Measurements from ENCODE around the gene PRG3.
A peak's percentile ranks its signal among the peaks of the same experiment; 100 is the strongest.

PRG3 gene

DNA sequence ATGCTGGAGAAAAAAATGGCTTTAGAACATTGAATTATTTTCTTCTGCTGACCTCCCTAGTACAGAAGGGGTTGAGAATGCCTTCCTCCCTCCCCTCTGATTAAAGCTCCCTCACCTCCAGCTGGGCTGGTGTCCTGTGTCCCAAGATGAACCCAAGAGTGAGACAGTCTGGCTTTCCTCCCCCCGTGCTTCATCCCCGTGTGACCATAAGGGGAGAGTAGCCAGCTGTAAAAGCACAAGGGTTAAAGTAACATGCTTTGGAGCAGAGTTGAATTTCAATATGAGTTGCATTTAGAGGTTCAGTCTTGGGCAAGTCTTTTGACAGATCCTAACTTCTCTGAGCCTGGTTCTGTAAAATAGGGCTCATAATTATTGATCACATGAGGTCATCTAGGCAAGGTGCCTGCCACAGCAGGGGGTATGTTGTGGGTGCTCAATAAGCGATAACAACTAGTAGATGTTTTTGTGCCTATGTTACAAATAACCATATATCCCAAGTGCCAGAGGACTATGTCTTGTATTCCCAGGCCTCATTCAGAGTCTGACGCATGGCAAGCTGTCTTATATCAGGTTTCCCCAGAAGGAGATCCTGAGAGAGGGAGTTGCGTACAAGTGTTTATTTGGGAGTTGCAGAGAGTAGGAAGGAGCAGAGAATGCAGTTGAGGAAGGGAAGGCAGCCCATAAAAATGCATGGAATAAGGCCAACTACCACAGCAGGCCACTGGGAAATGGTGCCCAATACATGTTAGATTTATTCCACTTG, 5.4 kb upstream of the PRG3 start:
- no peak overlapping the region for H3K4me3 Mint-ChIP-seq
- H3K27ac Mint-ChIP-seq: no peak overlapping the region
- peaks cover 23% of the 10 kb centered on the region for H3K27me3 Mint-ChIP-seq
- ATAC-seq: no peak
- no peaks in the 10 kb centered on the region for H3K4me1 Mint-ChIP-seq
- H3K36me3 Mint-ChIP-seq: no peaks in the 10 kb centered on the region
- H3K9me3 Mint-ChIP-seq: no peaks in the 10 kb centered on the region

DNA sequence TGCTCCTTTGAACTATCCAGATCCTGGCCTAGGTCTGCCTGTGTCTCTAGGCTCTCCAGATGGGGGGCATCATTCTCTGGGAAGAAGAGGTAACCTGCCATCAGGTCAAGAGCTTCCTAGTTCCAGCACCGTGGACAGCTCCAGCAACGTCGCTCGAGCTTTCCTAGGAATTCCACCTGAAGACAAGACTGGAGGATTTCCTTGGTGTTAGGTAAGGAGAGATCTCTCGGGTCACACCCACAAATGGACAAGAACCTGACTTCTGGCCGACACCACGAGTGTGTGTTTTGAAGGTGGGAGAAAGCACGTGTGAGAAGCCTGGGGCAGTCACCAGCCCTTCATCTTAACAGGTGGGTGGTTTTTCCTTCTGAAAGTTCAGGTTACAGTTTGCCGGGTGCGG, 1.2 kb downstream of the PRG3 start:
- Mint-ChIP-seq H3K4me1 (no peaks in the 10 kb centered on the region), H3K27me3 (peaks cover 37% of the 10 kb centered on the region), H3K4me3 (no peak overlapping the region), H3K27ac (no peak overlapping the region), H3K36me3 (no peaks in the 10 kb centered on the region), H3K9me3 (no peaks in the 10 kb centered on the region)
- no peak for ATAC-seq

DNA sequence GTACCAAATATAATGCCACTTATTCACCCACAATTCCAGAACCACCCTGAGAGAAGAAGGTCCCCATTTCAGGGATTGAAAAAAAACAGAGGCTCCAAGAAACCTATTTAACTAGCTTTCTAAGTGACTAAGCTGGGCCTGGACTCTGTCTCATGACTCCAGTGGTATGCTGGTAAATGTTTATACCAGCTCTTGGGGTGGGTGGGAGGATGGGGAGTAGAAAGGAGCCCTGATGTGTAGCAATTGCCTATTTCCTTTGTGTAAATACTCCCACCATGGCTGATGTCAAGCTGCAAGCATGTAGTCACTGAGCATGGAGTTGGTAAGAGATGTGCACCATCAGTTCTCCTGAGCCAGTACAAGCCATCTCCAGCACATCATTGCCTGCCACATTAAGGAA, 2.8 kb downstream of the PRG3 start:
- Mint-ChIP-seq H3K4me1 (no peaks in the 10 kb centered on the region), H3K4me3 (no peak overlapping the region), H3K36me3 (no peaks in the 10 kb centered on the region), H3K27ac (no peak overlapping the region), H3K27me3 (peaks cover 37% of the 10 kb centered on the region), H3K9me3 (no peaks in the 10 kb centered on the region)
- no peak for ATAC-seq

DNA sequence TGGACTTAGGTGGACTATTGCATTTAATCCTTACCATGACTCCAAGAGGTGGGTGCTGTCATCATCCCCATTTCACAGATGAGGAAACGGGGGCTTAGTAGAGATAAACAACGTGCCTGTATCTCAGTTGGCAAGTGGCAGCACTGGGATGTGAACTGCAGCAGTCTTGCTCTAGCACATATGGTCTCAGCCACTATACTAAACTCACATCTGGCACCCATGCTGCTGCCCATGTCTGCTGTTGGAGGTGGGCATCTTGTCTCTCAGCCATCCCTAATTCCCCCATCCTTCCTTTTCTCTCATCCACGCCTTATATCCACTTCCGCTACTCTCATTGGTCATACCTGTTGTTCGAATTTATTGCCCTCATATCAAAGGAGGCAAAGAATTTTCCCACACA, 3.8 kb downstream of the PRG3 start:
- Mint-ChIP-seq H3K27ac (no peak overlapping the region), H3K9me3 (no peaks in the 10 kb centered on the region), H3K36me3 (no peaks in the 10 kb centered on the region), H3K27me3 (peaks cover 29% of the 10 kb centered on the region), H3K4me3 (no peak overlapping the region), H3K4me1 (no peaks in the 10 kb centered on the region)
- ATAC-seq: no peak

DNA sequence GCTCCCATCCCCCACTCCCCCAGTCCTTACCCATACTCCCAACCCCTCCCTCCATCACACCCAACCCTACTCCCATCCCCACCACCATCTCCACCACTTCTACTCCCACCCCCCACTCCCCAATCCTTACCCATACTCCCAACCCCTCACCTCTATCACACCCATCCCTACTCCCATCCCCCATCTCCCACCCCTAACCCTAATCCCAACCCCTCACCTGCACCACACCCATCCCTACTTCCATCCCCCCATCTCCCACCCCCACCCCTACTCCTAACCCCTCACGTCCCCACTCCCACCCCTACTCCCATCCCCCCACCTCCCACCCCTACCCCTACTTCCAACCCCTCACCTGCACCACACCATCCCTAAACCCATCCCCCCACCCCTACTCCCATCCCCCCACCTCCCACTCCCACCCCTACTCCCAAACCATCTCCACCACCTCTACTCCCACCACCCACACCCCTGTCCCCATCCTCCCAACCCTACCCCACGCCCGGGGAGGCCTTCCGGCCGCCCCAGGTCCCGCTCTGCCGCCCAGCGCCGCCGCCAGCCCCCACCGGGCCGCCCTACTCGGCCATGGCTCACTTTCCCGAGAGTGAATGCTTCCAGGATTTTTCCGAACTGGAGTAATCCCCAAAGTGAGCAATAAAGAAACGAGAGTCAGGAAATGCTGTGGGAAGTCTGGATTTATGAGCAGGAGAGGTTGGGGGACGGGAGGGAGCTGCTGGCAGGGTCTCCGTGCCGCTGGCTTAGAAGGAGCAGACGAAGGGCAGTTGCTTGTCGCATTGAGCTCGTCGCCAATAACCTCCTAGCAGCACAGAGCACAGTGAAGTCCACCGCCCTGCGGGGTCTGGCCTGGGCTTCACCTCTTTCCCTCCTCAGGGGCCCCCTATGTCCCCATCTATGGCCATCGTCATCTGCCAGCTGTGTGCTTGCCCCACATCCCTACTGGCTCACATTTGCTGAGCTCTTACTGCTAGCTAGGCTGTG, 4.6 kb downstream of the PRG3 start:
- Mint-ChIP-seq H3K4me1 (no peaks in the 10 kb centered on the region), H3K27me3 (peaks cover 24% of the 10 kb centered on the region), H3K4me3 (no peak overlapping the region), H3K36me3 (no peaks in the 10 kb centered on the region), H3K27ac (no peak overlapping the region), H3K9me3 (no peaks in the 10 kb centered on the region)
- ATAC-seq: peak; percentile 52

DNA sequence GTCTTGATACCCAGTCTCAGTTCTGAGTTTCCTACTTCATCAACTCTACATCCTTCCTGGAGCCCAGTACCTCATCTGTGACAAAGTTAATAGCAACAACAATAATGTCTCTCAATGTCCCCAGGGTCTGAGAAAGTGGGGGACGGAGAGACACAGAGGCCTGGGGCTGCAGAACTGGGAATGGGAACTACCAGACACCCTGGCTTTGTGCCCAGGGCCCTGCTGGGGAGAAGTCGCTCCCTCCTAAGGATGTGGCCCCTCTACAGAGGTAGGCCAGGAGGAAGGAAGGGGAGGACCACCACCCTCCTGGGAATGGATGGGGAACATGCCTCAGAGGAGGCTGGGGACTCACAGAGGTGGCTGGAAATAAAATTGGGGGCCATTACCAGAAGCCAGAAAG, 5.5 kb downstream of the PRG3 start:
- Mint-ChIP-seq H3K36me3 (no peaks in the 10 kb centered on the region), H3K27ac (no peak overlapping the region), H3K4me3 (no peak overlapping the region), H3K9me3 (no peaks in the 10 kb centered on the region), H3K4me1 (no peaks in the 10 kb centered on the region), H3K27me3 (peaks cover 30% of the 10 kb centered on the region)
- no peak for ATAC-seq

DNA sequence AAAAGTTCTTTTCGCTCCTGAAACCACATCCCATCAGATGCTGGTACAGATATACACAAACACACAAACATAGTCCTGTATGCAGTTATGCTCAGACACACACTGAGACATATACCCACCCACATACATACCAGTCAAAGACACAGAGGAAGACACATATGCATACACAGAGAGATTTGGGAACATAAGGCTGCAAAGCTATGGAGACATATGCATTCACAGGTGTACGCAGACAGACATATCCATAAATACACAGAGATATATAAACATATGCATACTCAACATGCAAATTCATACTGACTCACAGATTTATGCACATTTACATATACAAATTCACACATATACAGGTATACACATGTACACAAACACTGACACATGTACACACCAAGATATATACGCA, 6.0 kb downstream of the PRG3 start:
- no peak for ATAC-seq
- H3K27me3 Mint-ChIP-seq: peaks cover 30% of the 10 kb centered on the region
- H3K4me3 Mint-ChIP-seq: no peak overlapping the region
- no peaks in the 10 kb centered on the region for H3K4me1 Mint-ChIP-seq
- no peaks in the 10 kb centered on the region for H3K9me3 Mint-ChIP-seq
- no peak overlapping the region for H3K27ac Mint-ChIP-seq
- no peaks in the 10 kb centered on the region for H3K36me3 Mint-ChIP-seq

DNA sequence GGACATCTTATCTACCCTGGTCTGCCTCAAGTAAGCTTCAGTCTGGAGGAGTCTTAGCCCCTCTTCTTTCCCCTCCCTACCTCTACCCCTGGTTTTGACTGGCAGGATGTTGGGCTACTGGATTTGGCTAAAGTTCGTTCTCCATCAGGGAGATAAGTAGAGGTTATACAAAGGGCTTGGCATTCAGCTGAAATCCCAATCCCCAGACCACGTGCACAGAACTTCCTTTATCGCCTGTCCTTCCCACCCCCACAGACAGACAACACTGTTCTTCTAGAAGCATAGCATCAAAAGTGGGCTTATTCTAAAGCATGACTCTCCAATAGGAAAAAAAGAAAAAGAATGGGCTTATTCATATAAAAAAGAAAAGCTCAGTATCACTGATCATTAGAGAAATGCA, 7.8 kb downstream of the PRG3 start:
- Mint-ChIP-seq H3K4me1 (no peaks in the 10 kb centered on the region), H3K9me3 (no peaks in the 10 kb centered on the region), H3K36me3 (no peaks in the 10 kb centered on the region), H3K27me3 (peaks cover 39% of the 10 kb centered on the region), H3K4me3 (no peak overlapping the region), H3K27ac (no peak overlapping the region)
- ATAC-seq: no peak

DNA sequence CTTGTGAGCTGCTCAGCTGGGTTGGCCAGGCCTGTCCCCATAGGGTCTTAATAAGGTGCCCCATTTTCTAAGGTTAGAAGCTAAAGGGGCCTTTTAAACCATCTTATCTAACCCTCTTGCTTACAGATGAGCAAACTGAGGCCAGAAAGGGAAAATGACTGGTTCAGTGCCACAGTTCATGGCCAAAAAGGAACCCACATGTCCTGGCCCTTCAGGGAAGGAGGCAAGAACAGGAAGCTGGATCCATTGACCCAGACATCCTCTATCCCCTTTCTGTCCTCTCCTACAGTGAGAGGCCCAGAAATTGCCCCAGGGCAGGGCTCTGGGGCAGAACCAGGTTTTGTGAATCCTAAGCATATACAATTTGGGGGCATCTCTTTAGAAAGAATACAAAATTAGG, 10.0 kb downstream of the PRG3 start:
- ATAC-seq: no peak
- H3K36me3 Mint-ChIP-seq: no peaks in the 10 kb centered on the region
- H3K4me3 Mint-ChIP-seq: no peak overlapping the region
- no peaks in the 10 kb centered on the region for H3K9me3 Mint-ChIP-seq
- peaks cover 41% of the 10 kb centered on the region for H3K27me3 Mint-ChIP-seq
- H3K4me1 Mint-ChIP-seq: no peaks in the 10 kb centered on the region
- H3K27ac Mint-ChIP-seq: no peak overlapping the region

DNA sequence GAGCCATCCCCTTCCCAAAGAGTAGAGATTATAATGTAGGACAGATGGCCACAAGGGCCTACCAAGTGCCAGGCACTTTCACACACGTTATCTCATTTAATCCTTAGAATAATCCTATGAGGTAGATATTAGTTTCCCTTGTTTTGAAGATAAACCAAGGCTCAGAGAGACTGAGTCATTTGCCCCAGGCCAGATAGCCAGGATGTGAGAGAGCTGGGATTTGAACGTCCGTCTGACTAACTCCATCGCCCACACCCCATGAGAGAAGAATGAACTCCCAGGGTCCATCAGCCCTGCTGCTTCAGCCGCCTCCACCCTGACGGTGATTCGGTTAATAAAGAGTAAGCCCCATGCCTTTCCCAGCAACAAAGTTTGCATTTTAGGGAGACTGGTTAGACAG, 10.7 kb downstream of the PRG3 start:
- Mint-ChIP-seq H3K4me1 (no peaks in the 10 kb centered on the region), H3K9me3 (no peaks in the 10 kb centered on the region), H3K27ac (no peak overlapping the region), H3K27me3 (peaks cover 46% of the 10 kb centered on the region), H3K4me3 (no peak overlapping the region), H3K36me3 (no peaks in the 10 kb centered on the region)
- ATAC-seq: no peak

DNA sequence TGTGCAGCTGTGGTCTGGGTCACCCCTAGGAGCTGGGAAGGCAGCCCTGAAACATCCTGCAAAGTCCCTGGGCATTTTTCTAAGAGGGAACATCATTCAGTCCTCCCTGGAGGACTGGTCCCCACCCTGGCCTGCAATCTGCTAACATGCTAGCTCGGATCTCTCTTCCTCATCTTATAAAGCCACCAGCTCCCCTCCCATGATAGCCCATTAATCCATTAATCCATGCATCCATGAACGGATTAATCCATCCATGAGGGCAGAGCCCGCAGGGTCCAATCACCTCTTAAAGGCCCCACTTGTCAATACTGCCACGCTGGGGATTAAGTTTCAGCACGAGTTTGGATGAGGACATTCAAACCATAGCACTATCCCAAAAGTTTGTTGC, 12.1 kb downstream of the PRG3 start:
- Mint-ChIP-seq H3K9me3 (no peaks in the 10 kb centered on the region), H3K36me3 (no peaks in the 10 kb centered on the region), H3K27me3 (peaks cover 60% of the 10 kb centered on the region), H3K4me3 (no peak overlapping the region), H3K4me1 (no peaks in the 10 kb centered on the region), H3K27ac (no peak overlapping the region)
- no peak for ATAC-seq

DNA sequence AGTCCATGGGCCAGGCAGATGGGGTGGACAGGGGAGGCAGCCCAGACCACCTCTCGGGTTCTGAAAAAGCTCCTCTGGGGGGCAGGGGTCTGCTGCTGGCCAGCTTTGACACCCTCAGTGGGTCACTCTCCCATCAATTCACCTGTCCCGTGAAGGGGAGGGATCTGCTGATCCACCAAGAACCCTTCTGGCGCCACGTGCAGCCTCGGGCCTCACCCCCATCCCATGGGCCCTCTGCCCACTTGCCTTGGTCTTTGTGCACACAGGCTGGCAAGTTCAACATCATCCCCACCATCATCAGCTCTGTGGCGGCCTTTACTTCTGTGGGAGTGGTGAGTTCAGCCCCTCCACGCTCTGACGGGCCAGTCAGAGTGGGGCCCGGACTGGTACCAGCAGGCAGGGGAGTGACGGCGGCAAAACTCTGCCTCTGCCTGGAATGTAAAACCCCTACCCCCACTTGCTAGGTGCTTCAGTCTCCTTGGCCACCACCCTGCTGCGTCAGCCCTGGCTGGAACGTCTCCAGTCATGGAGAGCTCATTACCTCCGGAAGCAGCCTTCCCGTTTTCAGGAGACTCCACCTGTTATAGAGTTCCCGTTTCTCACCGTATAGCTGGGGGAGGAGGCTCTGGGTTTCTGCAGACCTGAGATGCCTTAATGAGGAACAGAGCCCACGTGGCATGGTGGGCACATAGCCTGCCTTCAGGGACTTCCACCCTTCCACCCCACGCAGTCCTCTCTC, 12.7 kb downstream of the PRG3 start:
- Mint-ChIP-seq H3K9me3 (no peaks in the 10 kb centered on the region), H3K27ac (no peak overlapping the region), H3K36me3 (no peaks in the 10 kb centered on the region), H3K27me3 (peaks cover 66% of the 10 kb centered on the region), H3K4me1 (no peaks in the 10 kb centered on the region), H3K4me3 (no peak overlapping the region)
- no peak for ATAC-seq

DNA sequence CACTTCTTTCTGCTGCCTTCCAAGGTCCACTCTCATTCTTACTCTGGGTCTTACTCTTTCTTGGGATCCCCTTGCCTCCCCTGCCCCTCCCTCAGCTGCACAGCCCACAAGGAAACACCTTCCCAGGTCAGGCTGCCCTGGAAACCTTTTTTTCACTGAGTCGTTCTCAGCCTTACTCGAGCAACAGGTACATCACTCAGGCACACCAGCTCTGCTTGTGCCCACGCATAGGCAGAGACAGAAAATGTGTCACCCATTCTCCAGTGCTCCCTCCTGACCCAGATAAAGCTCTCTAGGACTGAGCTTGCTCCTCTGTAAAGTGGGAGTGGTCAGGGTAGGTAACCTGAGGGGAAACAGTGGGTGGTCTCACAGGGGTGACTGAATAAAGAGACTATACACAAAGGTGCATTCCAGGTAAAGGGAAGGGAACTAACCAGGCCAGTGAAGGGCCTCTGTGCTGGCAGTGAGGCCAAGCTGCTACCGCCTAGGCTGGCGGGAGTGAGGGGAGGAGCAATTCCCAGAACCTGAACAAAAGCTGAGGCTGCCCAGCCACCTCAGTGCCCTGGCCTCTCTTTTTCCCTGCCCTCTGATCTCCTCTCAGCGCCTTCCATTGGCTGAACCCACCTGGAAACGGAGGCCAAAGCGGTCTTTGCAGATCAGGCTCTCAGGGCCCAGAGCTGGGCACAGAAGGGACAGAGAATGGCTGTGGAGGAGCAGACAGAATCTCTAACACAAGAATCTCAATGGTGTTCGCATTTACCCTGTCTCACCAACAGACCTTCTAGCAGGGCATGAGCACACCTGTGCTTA, 15.9 kb downstream of the PRG3 start:
- ATAC-seq: no peak
- no peak overlapping the region for H3K27ac Mint-ChIP-seq
- no peaks in the 10 kb centered on the region for H3K36me3 Mint-ChIP-seq
- peaks cover 75% of the 10 kb centered on the region for H3K27me3 Mint-ChIP-seq
- H3K9me3 Mint-ChIP-seq: peaks cover 3% of the 10 kb centered on the region
- no peak overlapping the region for H3K4me3 Mint-ChIP-seq
- H3K4me1 Mint-ChIP-seq: no peaks in the 10 kb centered on the region

DNA sequence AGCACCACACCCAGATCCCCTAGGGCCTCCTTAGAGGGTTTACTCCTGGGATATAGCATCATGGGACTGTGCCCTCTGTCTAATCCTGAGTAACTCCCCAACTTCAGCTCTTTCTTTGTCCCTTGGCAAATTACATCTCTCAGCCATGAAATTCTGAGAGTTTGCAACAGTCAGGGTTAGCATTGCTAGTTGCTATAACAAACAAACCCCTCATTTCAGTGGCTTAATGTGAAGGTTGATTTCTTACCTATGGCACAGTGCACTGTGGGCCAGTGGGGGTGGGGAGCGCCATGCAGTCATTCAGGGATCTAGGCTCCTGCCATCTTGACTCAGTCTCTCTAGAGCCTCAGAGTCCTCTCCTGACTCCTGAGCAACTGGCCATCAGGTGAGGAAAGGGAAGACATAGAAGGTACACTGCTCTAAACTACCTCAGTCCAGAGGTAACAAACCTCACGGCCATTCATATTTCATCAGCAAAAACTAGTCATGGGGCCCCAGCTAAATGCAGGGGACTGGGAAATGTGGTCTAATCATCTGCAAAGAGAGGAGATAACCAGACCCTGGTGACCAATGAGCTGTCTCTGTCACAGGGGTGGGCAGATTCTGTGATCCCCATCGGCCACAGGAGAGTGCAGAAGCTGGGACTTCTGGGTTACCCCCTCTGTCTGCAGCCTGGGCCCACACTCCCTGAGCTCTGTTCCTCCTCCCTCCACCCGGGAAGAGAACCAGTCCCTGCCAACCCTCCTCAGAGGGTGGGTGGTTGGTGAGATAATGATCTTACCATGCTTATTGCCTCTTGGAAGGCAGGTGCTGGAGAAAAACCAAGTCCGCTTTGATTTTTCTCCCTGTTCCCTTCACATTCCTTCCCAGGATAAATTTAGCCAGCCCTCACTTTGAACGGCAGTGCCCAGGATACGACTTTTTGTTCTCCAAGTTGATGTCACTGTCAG, 17.5 kb downstream of the PRG3 start:
- H3K4me1 Mint-ChIP-seq: no peaks in the 10 kb centered on the region
- H3K27ac Mint-ChIP-seq: no peak overlapping the region
- no peak for ATAC-seq
- H3K4me3 Mint-ChIP-seq: no peak overlapping the region
- peaks cover 60% of the 10 kb centered on the region for H3K27me3 Mint-ChIP-seq
- H3K36me3 Mint-ChIP-seq: no peaks in the 10 kb centered on the region
- H3K9me3 Mint-ChIP-seq: peaks cover 3% of the 10 kb centered on the region
